Measurements from ENCODE around the gene CFAP20.

Gene CFAP20

GRCh38 chr16:58129097-58129936 is at the start of gene CFAP20:
TSS of gene CFAP20 (minus strand) at chr16:58129381. CDS start at chr16:58129115, 266 bp downstream.
- peak; percentile 93 for DNase-seq

GRCh38 chr16:58177353-58177710 is 48.2 kb upstream of the CFAP20 start:
- DNase-seq = no peak

- DNase-seq = no peak
Measured at GRCh38 chr16:58176608-58177352, 47.6 kb upstream of the CFAP20 start.

GRCh38 chr16:58170223-58170622 is 41.0 kb upstream of the CFAP20 start:
- DNase-seq = no peak

- no peak for DNase-seq
Measured at GRCh38 chr16:58160855-58161254, 31.7 kb upstream of the CFAP20 start.

GRCh38 chr16:58158725-58159124 is 29.5 kb upstream of the CFAP20 start:
- DNase-seq = no peak

GRCh38 chr16:58157951-58158540 is 28.9 kb upstream of the CFAP20 start:
- DNase-seq = no peak

- no peak for DNase-seq
Measured at GRCh38 chr16:58157239-58157638, 28.1 kb upstream of the CFAP20 start.

- no peak for DNase-seq
Measured at GRCh38 chr16:58155839-58156238, 26.7 kb upstream of the CFAP20 start.

GRCh38 chr16:58154345-58154744 is 25.2 kb upstream of the CFAP20 start:
- DNase-seq = no peak

GRCh38 chr16:58152246-58152868 is 23.2 kb upstream of the CFAP20 start:
- no peak for DNase-seq

- no peak for DNase-seq
Measured at GRCh38 chr16:58148526-58148925, 19.3 kb upstream of the CFAP20 start.

GRCh38 chr16:58148099-58148498 is 18.9 kb upstream of the CFAP20 start:
- DNase-seq = no peak

GRCh38 chr16:58138852-58139251 is 9.7 kb upstream of the CFAP20 start:
- no peak for DNase-seq

GRCh38 chr16:58137581-58137980 is 8.4 kb upstream of the CFAP20 start:
- no peak for DNase-seq

GRCh38 chr16:58128711-58129096 is 477 bp downstream of the CFAP20 start:
- no peak for DNase-seq

GRCh38 chr16:58128181-58128631 is 975 bp downstream of the CFAP20 start:
- no peak for DNase-seq

- DNase-seq = no peak
Measured at GRCh38 chr16:58127634-58128033, 1.5 kb downstream of the CFAP20 start.

- no peak for DNase-seq
Measured at GRCh38 chr16:58127033-58127556, 2.1 kb downstream of the CFAP20 start.

GRCh38 chr16:58126451-58126961 is 2.7 kb downstream of the CFAP20 start:
- no peak for DNase-seq

- DNase-seq = no peak
Measured at GRCh38 chr16:58125781-58126335, 3.3 kb downstream of the CFAP20 start.

- no peak for DNase-seq
Measured at GRCh38 chr16:58125041-58125440, 4.1 kb downstream of the CFAP20 start.

GRCh38 chr16:58124601-58124915 is 4.6 kb downstream of the CFAP20 start:
- no peak for DNase-seq
